Ishikawa (cell line): Measurements from ENCODE around the gene MACROD2.

ENCODE experiments used
- CEBPB ChIP-seq: IDR thresholded peaks from 2 replicates; pipeline ENCODE4 v1.6.1; 2012
- CREB1 ChIP-seq: IDR thresholded peaks from 2 replicates; pipeline ENCODE4 v1.6.1; 2012; ENCODE audit warnings: low read depth
- EGR1 ChIP-seq: IDR thresholded peaks from 2 replicates; pipeline ENCODE4 v1.6.1; 2012
- EP300 ChIP-seq: IDR thresholded peaks from 2 replicates; pipeline ENCODE4 v1.6.1; 2012; ENCODE audit warnings: borderline replicate concordance
- FOXM1 ChIP-seq: IDR thresholded peaks from 2 replicates; pipeline ENCODE4 v1.6.1; 2012; ENCODE audit warnings: low read depth, borderline replicate concordance
- MAX ChIP-seq: IDR thresholded peaks from 2 replicates; pipeline ENCODE4 v1.6.1; 2012
- NFIC ChIP-seq: IDR thresholded peaks from 2 replicates; pipeline ENCODE4 v1.6.1; 2012
- RAD21 ChIP-seq: IDR thresholded peaks from 2 replicates; pipeline ENCODE4 v1.6.1; 2012; ENCODE audit warnings: low read depth
- TAF1 ChIP-seq: IDR thresholded peaks from 2 replicates; pipeline ENCODE4 v1.6.1; 2012; ENCODE audit warnings: low read depth, mild to moderate bottlenecking
- TCF12 ChIP-seq: IDR thresholded peaks from 2 replicates; pipeline ENCODE4 v1.6.1; 2012; ENCODE audit warnings: low read depth
- TEAD4 ChIP-seq: IDR thresholded peaks from 2 replicates; pipeline ENCODE4 v1.6.1; 2012
- YY1 ChIP-seq: IDR thresholded peaks from 2 replicates; pipeline ENCODE4 v1.6.1; 2012; ENCODE audit warnings: low read depth
- ZBTB7A ChIP-seq: IDR thresholded peaks from 2 replicates; pipeline ENCODE4 v1.6.1; 2012; ENCODE audit warnings: low read depth
- TF ChIP-seq, protein P1 (sequence below): IDR thresholded peaks from 2 replicates; pipeline ENCODE4 v1.6.1; 2012; ENCODE audit warnings: low read depth, mild to moderate bottlenecking
- TF ChIP-seq, protein P2 (sequence below): IDR thresholded peaks from 2 replicates; pipeline ENCODE4 v1.6.1; 2012

MACROD2 gene

DNA sequence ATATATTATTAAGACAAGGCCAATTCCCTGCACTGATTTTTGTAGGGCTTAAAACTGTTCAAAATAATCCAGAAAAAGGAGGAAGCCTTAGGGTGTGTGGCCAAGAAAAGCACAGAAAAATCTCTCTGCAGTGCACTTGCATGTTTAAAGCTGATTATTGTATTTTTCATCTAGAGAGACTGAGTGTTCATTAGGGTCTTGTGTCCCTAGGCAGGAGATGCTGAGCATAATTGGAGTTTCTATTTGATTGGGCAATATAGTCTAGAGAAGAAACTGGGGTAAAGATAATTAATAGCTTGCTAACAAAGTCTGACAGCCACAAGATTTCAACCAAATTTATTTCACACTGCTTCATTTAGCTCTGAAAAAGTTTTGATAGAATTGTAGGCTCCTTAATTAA is 339.7 kb downstream of the MACROD2 start:
- TF ChIP-seq, protein P1, sequence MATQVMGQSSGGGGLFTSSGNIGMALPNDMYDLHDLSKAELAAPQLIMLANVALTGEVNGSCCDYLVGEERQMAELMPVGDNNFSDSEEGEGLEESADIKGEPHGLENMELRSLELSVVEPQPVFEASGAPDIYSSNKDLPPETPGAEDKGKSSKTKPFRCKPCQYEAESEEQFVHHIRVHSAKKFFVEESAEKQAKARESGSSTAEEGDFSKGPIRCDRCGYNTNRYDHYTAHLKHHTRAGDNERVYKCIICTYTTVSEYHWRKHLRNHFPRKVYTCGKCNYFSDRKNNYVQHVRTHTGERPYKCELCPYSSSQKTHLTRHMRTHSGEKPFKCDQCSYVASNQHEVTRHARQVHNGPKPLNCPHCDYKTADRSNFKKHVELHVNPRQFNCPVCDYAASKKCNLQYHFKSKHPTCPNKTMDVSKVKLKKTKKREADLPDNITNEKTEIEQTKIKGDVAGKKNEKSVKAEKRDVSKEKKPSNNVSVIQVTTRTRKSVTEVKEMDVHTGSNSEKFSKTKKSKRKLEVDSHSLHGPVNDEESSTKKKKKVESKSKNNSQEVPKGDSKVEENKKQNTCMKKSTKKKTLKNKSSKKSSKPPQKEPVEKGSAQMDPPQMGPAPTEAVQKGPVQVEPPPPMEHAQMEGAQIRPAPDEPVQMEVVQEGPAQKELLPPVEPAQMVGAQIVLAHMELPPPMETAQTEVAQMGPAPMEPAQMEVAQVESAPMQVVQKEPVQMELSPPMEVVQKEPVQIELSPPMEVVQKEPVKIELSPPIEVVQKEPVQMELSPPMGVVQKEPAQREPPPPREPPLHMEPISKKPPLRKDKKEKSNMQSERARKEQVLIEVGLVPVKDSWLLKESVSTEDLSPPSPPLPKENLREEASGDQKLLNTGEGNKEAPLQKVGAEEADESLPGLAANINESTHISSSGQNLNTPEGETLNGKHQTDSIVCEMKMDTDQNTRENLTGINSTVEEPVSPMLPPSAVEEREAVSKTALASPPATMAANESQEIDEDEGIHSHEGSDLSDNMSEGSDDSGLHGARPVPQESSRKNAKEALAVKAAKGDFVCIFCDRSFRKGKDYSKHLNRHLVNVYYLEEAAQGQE = no peak
- TF ChIP-seq CREB1 (no peak), EGR1 (no peak), CEBPB (no peak), TEAD4 (no peak), YY1 (no peak), FOXM1 (no peak), MAX (no peak), TAF1 (no peak)
- TF ChIP-seq, protein P2, sequence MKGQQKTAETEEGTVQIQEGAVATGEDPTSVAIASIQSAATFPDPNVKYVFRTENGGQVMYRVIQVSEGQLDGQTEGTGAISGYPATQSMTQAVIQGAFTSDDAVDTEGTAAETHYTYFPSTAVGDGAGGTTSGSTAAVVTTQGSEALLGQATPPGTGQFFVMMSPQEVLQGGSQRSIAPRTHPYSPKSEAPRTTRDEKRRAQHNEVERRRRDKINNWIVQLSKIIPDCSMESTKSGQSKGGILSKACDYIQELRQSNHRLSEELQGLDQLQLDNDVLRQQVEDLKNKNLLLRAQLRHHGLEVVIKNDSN = no peak

GRCh38 chr20:14336686-14337085 is 341.4 kb downstream of the MACROD2 start:
- TF ChIP-seq EP300 = no peak
- no peak for TF ChIP-seq FOXM1
- no peak for TF ChIP-seq NFIC
- TF ChIP-seq RAD21 = no peak
- no peak for TF ChIP-seq YY1
- TF ChIP-seq, protein P1 = no peak
- no peak for TF ChIP-seq CREB1
- no peak for TF ChIP-seq TAF1
- TF ChIP-seq, protein P2 = no peak
- no peak for TF ChIP-seq TEAD4
- TF ChIP-seq TCF12 = no peak
- TF ChIP-seq CEBPB = no peak

DNA sequence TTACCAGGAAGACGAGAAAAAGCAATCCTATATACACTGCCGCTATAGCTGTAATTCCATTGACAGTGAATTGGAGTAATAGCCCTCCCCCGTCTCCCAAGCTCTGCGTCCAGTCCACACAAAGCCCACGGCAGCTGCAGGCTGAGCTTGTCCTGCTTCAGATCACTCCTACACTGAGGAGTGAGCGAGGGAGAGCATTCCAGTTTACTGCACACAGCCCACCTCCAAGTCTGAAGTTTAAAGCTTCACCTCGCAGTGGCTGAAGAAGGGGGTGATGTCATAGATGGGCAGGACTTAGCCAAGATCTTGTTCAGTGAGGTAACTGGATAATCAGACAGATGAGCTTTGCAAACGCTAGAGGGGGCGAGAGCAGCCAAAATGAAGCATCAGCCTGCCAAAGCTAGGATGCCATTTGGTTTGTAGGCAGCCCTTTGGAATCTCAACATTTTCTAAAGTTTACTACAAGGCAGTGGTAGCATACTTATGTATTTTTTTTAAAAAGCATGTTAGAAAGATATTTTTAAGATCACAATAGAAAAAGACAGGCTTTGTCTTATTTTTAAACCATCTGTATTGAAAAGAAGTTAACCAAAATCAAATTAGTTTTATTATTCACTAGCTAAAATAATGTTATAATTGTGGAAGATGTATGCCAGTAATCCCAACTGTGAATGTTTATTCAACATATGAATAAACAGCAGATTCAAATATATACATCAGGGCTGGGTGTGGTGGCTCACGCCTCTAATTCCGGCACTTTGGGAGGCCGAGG is 342.3 kb downstream of the MACROD2 start, which contains the start of gene FLRT3:
TSS of gene FLRT3 (minus strand) at position 213 of the 772 bp plus-strand sequence. CDS start 10,106 bp downstream, outside the sequence.
- TF ChIP-seq TEAD4 (no peak), RAD21 (peak; percentile 87), TAF1 (0 out of 2 replicates have a peak, but pooled peaks have one; percentile 28), YY1 (peak; percentile 22; the same call in 1 of the 2 replicates)

- TF ChIP-seq MAX (no peak), TCF12 (no peak), RAD21 (no peak), EP300 (no peak), CREB1 (no peak), CEBPB (no peak), EGR1 (no peak), TAF1 (no peak), TEAD4 (no peak), FOXM1 (no peak), NFIC (no peak), YY1 (no peak), ZBTB7A (no peak)
- TF ChIP-seq, protein P1 = no peak
- TF ChIP-seq, protein P2 = no peak
These were observed 346.5 kb downstream of the MACROD2 start for GRCh38 chr20:14341801-14342200.
